Activated naive CD4-positive, alpha-beta T cell (primary cell): ENCODE results near the gene HELZ.
"Not testable (repeated sequence)": the region's sequence is repeated elsewhere in the genome, so short reads cannot be mapped to it uniquely, and the experiment has no call there.

ENCODE experiments used
- DNase-seq, 4 experiments: peaks; one replicate each; lab custom pipeline; 2025; lab: John Stamatoyannopoulos, UW

The HELZ gene

DNA sequence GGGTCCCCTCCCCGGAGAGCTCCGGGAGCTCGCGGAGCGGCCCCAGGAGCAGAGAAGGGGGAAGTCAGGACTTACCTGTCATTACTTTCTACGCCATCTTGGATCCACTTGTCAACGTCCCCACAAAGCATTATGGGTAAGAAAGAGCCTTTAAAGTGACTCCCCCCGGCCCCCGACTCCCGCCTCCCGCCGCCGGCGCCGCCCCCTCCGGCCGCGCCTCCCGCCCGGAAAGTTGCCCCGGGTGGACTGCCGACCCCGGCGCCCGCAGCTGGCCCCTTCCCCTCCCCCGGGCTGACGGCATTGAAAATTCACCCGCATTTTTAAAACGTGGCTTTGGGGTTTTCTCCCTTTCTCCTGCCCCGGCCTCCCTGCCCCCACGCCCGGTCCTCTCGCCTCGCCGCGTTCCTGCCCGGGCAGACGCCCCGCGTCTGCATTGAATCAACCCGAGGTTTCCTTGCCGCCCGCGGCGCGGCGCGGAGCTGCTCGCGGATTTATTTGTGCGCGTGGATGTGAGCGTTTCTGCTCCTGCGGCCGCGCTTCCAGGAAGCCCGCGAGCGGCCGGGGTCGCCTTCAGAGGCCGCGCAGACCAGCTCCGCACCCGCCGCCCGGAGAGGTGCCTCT lies at the start of gene HELZ:
TSS of gene HELZ (minus strand) at position 124 of the 621 bp plus-strand sequence. CDS start 26,392 bp downstream, outside the sequence.
- DNase-seq = peak in 3 of 4 experiments; percentile 36 to 62 (median 49)

DNA sequence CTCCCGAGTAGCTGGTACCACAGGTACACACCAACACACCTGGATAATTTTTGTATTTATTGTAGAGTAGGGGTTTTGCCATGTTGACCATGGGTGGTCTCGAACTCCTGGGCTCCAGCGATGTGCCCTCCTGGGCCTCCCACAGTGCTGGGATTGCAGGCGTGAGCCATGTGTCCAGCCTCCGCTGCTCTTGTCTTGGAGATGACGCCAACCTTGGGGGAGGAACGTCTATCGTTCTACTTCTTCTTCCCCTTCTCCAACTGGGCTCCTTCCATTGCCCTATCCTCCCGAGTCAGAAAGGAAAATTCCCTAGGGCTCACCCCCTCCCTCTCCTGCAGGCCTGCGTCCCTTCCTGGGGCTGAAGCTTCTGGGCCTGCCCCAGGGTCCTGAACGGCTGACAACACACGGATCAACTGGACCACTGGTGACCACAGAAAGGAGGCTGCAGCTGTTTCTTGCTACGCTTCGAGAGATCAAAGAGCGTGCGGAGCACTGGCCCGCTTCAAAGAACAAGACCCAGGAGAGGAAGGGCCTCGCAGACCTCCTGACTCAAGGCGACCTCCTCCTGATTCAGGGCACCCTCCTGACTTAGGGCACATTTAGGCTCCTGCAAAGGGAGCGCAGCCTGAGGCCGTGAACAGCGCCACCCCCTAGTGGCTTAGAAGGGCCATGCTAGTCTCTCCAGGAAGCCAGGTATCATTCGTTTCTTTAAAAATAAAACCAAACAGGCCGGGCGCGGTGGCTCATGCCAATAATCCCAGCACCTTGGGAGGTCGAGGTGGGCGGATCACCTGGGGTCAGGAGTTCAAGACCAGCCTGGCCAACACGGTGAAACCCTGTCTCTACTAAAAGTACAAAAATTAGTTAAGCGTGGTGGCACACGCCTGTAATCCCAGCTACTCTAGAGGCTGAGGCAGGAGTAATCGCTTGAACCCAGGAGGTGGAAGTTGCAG lies 48.5 kb upstream of the HELZ start:
- peak in 3 of 4 experiments; percentile 13 to 39 (median 36) for DNase-seq

DNA sequence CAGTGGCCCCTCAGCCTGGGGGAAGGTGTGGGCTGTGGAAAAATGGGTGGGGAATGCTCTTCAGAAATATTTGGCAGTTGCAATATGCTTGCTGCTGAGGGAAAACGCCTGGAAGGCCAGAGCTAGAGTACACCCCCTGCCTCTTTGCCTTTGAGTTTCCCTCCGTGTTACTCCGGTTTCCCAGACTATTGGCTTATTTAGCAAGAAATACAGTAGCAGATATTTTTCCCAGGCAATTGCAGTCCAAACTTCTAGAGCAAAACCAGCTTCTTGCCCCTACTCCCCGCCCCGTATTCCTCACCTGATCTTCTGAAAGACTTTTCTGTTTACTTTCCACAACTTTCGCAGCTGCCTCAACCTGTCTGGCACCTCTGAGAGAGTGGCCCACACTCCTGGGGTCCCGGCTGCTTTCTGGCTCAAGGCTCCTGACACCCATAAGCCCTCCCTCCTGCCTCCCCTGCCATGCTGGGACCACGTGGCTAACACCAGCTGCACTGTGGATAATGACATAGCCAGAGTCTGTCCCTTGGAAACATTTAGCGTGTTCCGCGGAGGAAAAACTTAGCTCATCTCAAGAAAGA lies 45.8 kb upstream of the HELZ start:
- DNase-seq = no peak

GRCh38 chr17:67290244-67290643 lies 45.2 kb upstream of the HELZ start:
- DNase-seq = no peak

GRCh38 chr17:67289181-67289876 lies 44.3 kb upstream of the HELZ start:
- no peak for DNase-seq

DNA sequence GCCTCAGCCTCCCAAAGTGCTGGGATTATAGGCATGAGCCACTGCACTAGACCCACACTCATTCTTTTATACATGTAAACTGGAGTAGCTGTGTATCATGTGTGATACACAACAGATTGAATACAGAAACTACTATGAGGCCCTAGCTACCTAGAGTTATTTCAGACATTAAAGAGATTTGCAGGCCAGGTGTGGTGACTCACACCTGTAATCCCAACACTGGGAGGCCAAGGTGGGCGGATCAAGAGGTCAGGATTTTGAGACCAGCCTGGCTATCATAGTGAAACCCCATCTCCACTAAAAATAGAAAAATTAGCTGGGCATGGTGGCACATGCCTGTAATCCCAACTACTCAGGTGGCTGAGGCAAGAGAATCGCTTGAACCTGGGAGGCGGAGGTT lies 41.8 kb upstream of the HELZ start:
- DNase-seq = not testable (repeated sequence)

- DNase-seq = no peak
These were observed 40.4 kb upstream of the HELZ start for GRCh38 chr17:67285360-67285759.

DNA sequence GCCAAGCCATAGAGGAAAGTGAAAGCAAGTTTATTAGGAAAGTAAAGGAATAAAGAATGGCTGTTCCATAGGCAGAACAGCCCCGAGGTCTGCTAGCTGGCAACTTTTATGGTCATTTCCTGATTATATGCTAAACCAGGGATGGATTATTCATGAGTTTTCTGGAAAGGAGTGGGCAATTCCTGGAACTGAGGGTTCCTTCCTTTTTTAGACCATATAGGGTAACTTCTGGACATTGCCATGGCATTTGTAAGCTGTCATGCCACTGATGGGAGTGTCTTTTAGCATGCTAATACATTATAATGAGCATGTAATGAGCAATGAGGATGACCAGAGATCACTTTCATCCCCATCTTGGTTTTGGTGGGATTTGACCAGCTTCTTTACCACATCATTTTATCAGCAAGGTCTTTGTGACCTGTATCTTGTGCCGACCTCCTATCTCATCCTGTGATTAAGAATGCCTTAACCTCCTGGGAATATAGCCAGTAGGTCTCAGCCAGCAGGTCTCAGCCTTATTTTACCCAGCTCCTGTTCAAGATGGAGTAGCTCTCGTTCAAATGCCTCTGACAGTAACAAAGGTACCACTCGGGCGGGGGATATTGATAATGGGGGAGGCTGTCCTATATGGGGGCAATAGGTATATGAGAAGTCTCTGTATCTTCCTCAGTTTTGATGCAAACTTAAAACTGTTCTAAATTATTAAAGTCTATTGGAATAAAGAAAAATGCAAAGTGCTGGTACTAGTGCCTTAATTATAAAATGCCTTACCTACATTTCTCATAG lies 38.9 kb upstream of the HELZ start:
- no peak for DNase-seq

DNA sequence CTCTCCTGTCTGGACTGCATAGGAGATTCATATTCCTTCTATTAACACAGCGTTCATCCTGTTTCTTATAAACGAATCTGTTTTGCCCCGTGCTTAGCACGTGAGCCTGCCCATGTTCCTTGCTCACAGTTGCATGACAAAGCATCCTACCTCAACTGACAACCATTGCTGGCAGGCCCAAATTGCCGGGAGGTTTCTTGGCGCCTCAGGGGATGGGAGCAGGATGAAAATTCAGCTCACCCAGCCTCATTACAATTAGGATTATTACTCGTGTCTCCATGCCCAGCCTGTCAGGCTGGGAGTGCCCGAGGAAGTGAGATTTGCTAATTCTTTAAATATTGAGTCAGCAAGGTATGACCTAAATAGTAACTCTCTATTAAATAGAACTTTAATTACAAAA lies 36.7 kb upstream of the HELZ start:
- no peak for DNase-seq

- DNase-seq = no peak
These were observed 36.1 kb upstream of the HELZ start for GRCh38 chr17:67281053-67281452.

DNA sequence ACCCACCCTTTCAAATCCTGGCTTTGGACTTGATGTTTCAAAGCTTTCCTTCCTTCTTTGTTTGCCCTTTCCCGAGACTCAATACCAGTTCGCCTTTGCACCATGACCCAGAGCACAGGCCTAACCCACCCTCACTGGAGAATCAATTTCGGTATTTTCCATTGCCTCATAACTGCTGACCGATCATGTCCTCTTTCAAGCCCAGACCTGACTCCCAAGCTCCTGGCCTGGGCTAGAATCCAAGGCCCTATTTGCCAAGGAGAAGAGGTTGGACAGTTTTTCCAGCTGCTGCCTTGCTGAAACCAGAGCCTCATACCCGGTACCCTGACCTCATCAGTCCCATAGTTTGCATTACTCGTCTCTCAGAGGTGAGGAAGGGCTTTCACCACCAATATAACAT lies 35.3 kb upstream of the HELZ start:
- no peak for DNase-seq

DNA sequence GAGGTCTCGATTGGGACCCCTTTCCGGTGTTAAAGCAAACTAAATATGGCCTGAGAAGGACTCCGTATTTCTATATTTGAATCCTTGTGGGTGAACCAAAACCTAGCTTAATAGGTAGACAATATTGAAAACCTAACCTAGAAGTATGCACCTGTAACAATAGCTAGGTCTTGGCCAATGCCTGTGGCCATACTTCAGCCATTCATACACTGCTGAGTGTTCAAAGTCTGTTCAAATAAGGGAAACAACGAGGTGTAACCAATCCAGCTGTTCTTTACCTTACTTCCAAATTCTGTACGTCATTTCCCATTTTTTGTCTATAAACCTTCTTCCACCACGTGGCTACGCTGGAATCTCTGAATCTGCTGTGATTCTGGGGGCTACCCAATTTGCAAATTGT lies 34.1 kb upstream of the HELZ start:
- no peak for DNase-seq

GRCh38 chr17:67278363-67278762 lies 33.4 kb upstream of the HELZ start:
- DNase-seq = no peak

DNA sequence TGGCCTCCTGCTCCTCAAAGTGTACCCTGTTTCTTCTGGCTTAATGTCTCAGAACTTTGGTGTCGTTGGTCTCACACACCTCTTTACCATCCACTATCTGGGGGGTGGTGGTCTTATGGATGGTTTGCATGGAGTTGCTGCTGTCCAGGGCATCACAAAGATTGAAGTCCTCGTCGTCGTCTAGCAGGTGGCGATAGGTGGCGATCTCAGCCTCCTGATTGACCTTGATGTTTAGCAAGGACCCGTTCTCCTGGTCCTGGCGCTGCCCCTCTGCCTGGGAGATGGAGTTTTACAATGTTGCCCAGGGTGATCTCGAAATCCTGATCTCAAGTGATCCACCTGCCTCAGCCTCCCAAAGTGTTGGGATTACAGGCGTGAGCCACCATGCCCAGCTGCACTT lies 31.1 kb upstream of the HELZ start:
- no peak for DNase-seq

- no peak for DNase-seq
These were observed 29.5 kb upstream of the HELZ start for GRCh38 chr17:67274466-67274865.

DNA sequence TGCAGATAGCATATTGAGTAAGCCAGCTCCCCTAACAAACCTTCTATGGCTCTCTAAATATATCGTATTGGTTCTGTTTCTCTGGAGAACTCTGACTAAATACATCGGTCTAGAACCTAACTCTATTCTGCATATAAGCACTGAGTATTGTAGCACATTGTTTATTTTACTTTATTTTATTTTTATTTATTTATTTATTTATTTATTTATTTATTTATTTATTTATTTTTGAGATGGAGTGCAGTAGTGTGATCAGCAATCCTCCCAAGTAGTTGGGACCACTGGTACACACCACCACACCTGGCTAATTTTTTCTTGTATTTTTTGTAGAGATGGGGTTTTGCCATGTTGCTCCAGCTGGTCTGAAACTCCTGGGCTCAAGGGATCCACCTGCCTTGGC lies 28.9 kb upstream of the HELZ start:
- DNase-seq = no peak

DNA sequence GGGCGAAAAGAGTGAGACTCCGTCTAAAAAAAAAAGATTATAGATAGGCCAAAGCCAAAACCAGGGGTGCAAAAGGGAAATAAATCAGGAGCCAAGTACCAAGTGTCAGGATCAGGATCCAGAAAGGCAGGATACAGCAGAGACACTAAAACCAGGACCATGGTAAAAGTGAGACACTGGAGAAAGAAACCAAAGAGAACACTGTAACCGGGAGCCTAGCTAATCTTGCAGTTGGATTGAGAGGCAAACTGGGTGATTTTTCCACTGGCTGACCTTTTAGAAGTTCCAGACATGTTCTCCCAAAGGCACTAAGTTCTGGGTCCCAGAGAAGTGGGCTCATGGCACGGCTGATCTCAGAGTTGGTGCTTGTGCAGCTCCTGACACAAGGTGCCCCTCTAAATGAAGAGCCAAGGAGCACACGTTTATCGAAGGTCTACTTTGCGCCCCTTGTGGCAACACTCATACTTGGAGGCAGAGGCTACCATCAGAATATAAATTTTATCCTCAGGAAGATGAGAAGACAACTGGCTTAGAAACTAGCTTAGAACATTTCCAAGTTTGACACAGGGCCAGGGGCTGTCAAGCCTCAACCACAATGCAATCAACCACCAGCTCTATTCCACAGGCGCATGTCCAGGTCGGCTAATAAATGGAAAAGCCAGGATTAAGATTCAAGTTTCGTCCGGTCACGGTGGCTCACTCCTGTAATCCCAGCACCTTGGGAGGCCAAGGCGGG lies 27.5 kb upstream of the HELZ start:
- DNase-seq = no peak

DNA sequence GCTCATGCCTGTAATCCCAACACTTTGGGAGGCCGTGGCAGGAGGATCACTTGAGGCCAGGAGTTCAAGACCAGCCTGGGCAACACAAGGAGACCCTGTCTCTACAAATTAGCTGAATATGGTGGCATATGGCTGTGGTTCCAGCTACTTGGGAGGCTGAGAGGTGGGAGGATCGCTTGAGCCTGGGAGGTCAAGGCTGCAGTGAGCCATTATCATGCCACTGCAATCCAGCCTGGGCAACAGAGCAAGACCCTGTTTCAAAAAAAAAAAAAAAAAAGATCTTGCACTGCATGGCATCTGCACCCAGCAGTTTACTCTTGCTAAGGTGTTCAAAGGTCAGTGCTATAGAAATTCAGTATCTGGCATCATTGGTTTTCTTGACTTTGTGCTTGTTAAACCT lies 26.2 kb upstream of the HELZ start:
- DNase-seq = not testable (repeated sequence)

- no peak for DNase-seq
These were observed 25.4 kb upstream of the HELZ start for GRCh38 chr17:67270416-67270815.

DNA sequence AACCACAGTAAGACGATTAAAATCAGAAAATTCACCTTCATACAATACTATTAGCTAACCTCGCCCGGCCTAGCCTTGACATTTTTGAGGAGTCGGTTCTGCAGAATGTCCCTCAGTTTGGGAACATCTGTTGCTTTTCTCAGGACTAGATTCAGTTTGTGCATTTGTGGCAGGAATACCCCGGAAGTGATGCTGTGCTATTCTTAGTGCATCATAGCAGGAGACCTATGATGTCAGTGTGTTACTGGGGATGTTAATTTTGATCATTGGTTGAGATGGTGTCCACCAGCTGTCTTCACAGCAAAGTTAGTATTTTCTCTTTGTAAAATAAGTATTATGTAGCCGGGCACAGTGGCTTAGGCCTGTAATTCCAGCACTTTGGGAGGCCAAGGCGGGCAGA lies 21.5 kb upstream of the HELZ start:
- DNase-seq = no peak
